ENCODE measurements around the gene SFXN3. TPM values are rescaled to one million over a fixed set of nuclear protein-coding genes. Genes with fewer than 3 reads are reported as not detected.

Gene SFXN3
- total and polyA plus RNA-seq, 2 of the 8 experiments (the other 6 are each of a cell fraction or from before 2014, with no cell fraction given): 2.6 to 2.8 TPM

DNA sequence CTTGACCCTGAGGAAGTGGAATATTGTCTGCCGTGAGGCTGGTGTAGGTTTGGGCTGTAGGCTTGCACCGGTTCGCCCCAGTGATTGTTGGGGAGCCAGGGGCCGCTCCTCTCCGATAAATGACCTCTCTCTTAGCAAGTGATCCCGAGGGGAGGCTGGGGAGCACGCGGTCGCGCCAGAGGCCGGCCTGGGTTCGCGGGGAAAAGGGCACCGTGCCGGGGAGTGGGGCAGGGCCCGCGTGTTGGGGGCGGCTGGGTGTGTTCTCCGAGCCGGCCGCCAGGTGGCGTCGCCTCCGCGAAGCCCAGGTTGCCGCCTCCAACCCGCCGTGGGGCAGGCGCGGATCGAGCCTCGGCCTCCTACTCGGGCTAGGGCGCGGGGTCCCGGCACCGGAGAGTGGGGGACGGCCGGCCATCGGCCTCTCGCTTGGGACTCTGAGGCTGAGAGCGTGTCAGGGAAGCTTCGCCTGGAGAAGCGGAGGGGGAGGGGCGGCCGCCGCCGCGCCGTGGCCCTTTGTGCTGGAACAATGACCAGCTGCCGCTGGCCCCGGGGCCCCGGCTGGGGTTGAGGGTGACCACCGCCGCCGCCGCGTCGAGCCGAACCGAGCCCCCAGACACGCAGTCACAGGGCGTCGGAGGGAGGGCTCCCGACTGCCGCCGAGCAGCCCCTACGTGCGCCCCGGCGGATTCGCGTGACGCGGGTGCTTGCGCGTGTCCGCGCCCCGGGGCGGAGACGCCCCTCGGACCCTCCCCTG lies 31.9 kb upstream of the SFXN3 start (continued):
- peak; percentile 53 for TF ChIP-seq TAF7 (optimal IDR thresholded peaks at IDR 0.05; ENCODE audit: borderline replicate concordance, low read depth, low read length)
- TF ChIP-seq KDM5A (IDR thresholded peaks at IDR 0.05; ENCODE audit: low read length): no peak
- no peak for TF ChIP-seq JUND (IDR thresholded peaks at IDR 0.05; ENCODE audit: low read length)
- TF ChIP-seq BRCA1 (IDR thresholded peaks at IDR 0.05; ENCODE audit: low read depth, low read length): no peak

Measured in H1 (cell line).